ENCODE measurements around the gene PDE7B.

The PDE7B gene

GRCh38 chr6:136035378-136036070 lies 184.0 kb downstream of the PDE7B start:
- no peak for DNase-seq

GRCh38 chr6:136036071-136036380 lies 184.5 kb downstream of the PDE7B start:
- DNase-seq, result no peak

- no peak for DNase-seq
These were observed 185.1 kb downstream of the PDE7B start for GRCh38 chr6:136036601-136037000.

- DNase-seq, result no peak
These were observed 185.9 kb downstream of the PDE7B start for GRCh38 chr6:136037242-136037875.

- no peak for DNase-seq
These were observed 186.5 kb downstream of the PDE7B start for GRCh38 chr6:136037876-136038460.

- no peak for DNase-seq
These were observed 187.0 kb downstream of the PDE7B start for GRCh38 chr6:136038531-136038930.

GRCh38 chr6:136039185-136039584 lies 187.7 kb downstream of the PDE7B start:
- DNase-seq, result no peak

- DNase-seq, result no peak
These were observed 199.0 kb downstream of the PDE7B start for GRCh38 chr6:136050475-136050874.

GRCh38 chr6:136051140-136051775 lies 199.8 kb downstream of the PDE7B start:
- DNase-seq, result no peak

GRCh38 chr6:136052031-136052430 lies 200.5 kb downstream of the PDE7B start:
- DNase-seq, result no peak

- no peak for DNase-seq
These were observed 207.4 kb downstream of the PDE7B start for GRCh38 chr6:136058852-136059251.

GRCh38 chr6:136059308-136059707 lies 207.8 kb downstream of the PDE7B start:
- no peak for DNase-seq

- DNase-seq, result no peak
These were observed 208.6 kb downstream of the PDE7B start for GRCh38 chr6:136060052-136060451.

GRCh38 chr6:136060759-136061158 lies 209.3 kb downstream of the PDE7B start:
- no peak for DNase-seq

GRCh38 chr6:136061701-136062100 lies 210.2 kb downstream of the PDE7B start:
- DNase-seq, result no peak

GRCh38 chr6:136063096-136063495 lies 211.6 kb downstream of the PDE7B start:
- DNase-seq, result no peak

- no peak for DNase-seq
These were observed 214.5 kb downstream of the PDE7B start for GRCh38 chr6:136066005-136066404.

GRCh38 chr6:136067731-136068341 lies 216.3 kb downstream of the PDE7B start:
- DNase-seq, result no peak

GRCh38 chr6:136069119-136069518 lies 217.6 kb downstream of the PDE7B start:
- no peak for DNase-seq

GRCh38 chr6:136070815-136071214 lies 219.3 kb downstream of the PDE7B start:
- DNase-seq, result no peak

- DNase-seq, result no peak
These were observed 221.2 kb downstream of the PDE7B start for GRCh38 chr6:136072691-136073090.

- no peak for DNase-seq
These were observed 221.7 kb downstream of the PDE7B start for GRCh38 chr6:136073216-136073615.

GRCh38 chr6:136076496-136076895 lies 225.0 kb downstream of the PDE7B start:
- no peak for DNase-seq
